H1 (cell line): ENCODE measurements around the gene GRAMD2A. TPM values are rescaled to one million over a fixed set of nuclear protein-coding genes. Genes with fewer than 3 reads are reported as not detected.

Experiments used
- CTCF ChIA-PET: fragments of 300-600 bp; sonication (Branson Sonifier 250); formaldehyde crosslinking; loops from one replicate; lab custom pipeline; 2021; ENCODE audit not compliant: partially characterized antibody; lab: Charles Lee
- POLR2A ChIA-PET: fragments of 300-600 bp; sonication (Branson Sonifier 250); formaldehyde crosslinking; loops from one replicate; lab custom pipeline; 2021; ENCODE audit warnings: inconsistent platforms; ENCODE audit not compliant: partially characterized antibody; lab: Charles Lee
- DNase-seq, 2 experiments: peaks; one replicate each; pipeline versions ENCODE4 v3.0.0 to v3.0.0-alpha.2; 2010 to 2022; ENCODE audit warnings: low spot score in 2 of 2, low read depth in 1 of 2, mixed read lengths in 1 of 2
- FAIRE-seq: peaks from 2 replicates; lab custom pipeline; 2011; peaks lifted over from hg19 to GRCh38; lab: Jason Lieb, UNC
- H2AFZ ChIP-seq: 2 replicates; pipeline ENCODE4 v1.8.1; 2012; ENCODE audit warnings: low read length, inconsistent platforms
- H2AK5ac ChIP-seq: 2 replicates; pipeline ENCODE4 v1.6.1; 2013; ENCODE audit warnings: low read depth, low read length
- H2BK120ac ChIP-seq: replicated peaks from 2 replicates; pipeline ENCODE3; 2013; ENCODE audit warnings: low read depth, low read length, inconsistent platforms
- H2BK12ac ChIP-seq: 2 replicates; pipeline ENCODE4 v1.6.1; 2013; ENCODE audit warnings: low read depth, low read length
- H2BK15ac ChIP-seq: 2 replicates; pipeline ENCODE4 v1.6.1; 2013; ENCODE audit warnings: low read length
- H2BK20ac ChIP-seq: 2 replicates; pipeline ENCODE4 v1.6.1; 2013; ENCODE audit warnings: low read length
- H2BK5ac ChIP-seq: 2 replicates; pipeline ENCODE4 v1.6.1; 2013; ENCODE audit warnings: low read depth, low read length
- H3K14ac ChIP-seq: 2 replicates; pipeline ENCODE4 v1.6.1; 2013; ENCODE audit warnings: inconsistent platforms; ENCODE audit not compliant: insufficient read length
- H3K18ac ChIP-seq: 2 replicates; pipeline ENCODE4 v1.6.1; 2013; ENCODE audit warnings: low read length; ENCODE audit errors: extremely low read depth
- H3K23ac ChIP-seq: 2 replicates; pipeline ENCODE4 v1.6.1; 2013; ENCODE audit warnings: inconsistent platforms; ENCODE audit not compliant: insufficient read length
- H3K23me2 ChIP-seq: 2 replicates; pipeline ENCODE4 v1.6.1; 2013; ENCODE audit warnings: low read depth, low read length
- H3K27ac ChIP-seq: 2 replicates; pipeline ENCODE4 v1.6.1; 2011; ENCODE audit warnings: low read depth, low read length, inconsistent platforms
- H3K27me3 ChIP-seq, 4 experiments: replicated peaks in 1 of 4; 1 replicate in 1 of 4; 2 replicates in 3 of 4; pipeline versions ENCODE4 v1.6.1 to v1.8.1; 2011 to 2013; ENCODE audit warnings: low read length in 3 of 4, mild to moderate bottlenecking in 3 of 4, inconsistent platforms in 2 of 4, mixed read lengths in 2 of 4, moderate library complexity in 1 of 4; ENCODE audit not compliant: control insufficient read depth in 3 of 4, insufficient read depth in 3 of 4; ENCODE audit errors: extremely low read depth in 1 of 4
- H3K36me3 ChIP-seq, 4 experiments: 2 replicates each; pipeline versions ENCODE4 v1.6.1 to v1.8.1; 2011 to 2013; ENCODE audit warnings: mild to moderate bottlenecking in 4 of 4, low read length in 3 of 4, moderate library complexity in 2 of 4, control low read depth in 1 of 4, inconsistent platforms in 1 of 4; ENCODE audit not compliant: insufficient read depth in 4 of 4, control insufficient read depth in 2 of 4
- H3K4ac ChIP-seq: replicated peaks from 2 replicates; pipeline ENCODE3; 2013; ENCODE audit warnings: low read length, low read depth, mixed read lengths, inconsistent platforms; ENCODE audit not compliant: insufficient read length
- H3K4me1 ChIP-seq, 4 experiments: replicated peaks in 1 of 4; 1 replicate in 1 of 4; 2 replicates in 3 of 4; pipeline versions ENCODE4 v1.6.1 to v1.8.1; 2011 to 2013; ENCODE audit warnings: low read length in 3 of 4, inconsistent platforms in 2 of 4, mixed read lengths in 1 of 4; ENCODE audit not compliant: insufficient read depth in 4 of 4, control insufficient read depth in 3 of 4
- H3K4me2 ChIP-seq, 2 experiments: 2 replicates each; pipeline versions ENCODE4 v1.6.1 to v1.8.1; 2011 to 2013; ENCODE audit warnings: low read depth in 2 of 2, low read length in 2 of 2, control low read depth in 1 of 2, inconsistent platforms in 1 of 2, mild to moderate bottlenecking in 1 of 2; ENCODE audit not compliant: insufficient read depth in 1 of 2
- H3K4me3 ChIP-seq, 4 experiments: fragments of 200-600, 300-600 bp in 1 of 4; sonication (generic), shearing (Covaris generic), sonication (Bioruptor Twin) in 1 of 4; 2 replicates each; pipeline versions ENCODE4 v1.5.1 to v1.8.1; 2011 to 2016; ENCODE audit warnings: low read length in 4 of 4, low read depth in 3 of 4, control low read depth in 2 of 4, inconsistent platforms in 2 of 4, mild to moderate bottlenecking in 2 of 4, mixed read lengths in 1 of 4, moderate library complexity in 1 of 4; ENCODE audit not compliant: insufficient read depth in 2 of 4; ENCODE audit errors: extremely low read depth in 1 of 4
- H3K56ac ChIP-seq: replicated peaks from 2 replicates; pipeline ENCODE3; 2013; ENCODE audit warnings: low read depth, mild to moderate bottlenecking, mixed read lengths, low read length, inconsistent platforms; ENCODE audit not compliant: insufficient read length
- H3K79me1 ChIP-seq: 2 replicates; pipeline ENCODE4 v1.6.1; 2013; ENCODE audit warnings: low read depth, low read length, control low read depth
- H3K79me2 ChIP-seq, 2 experiments: 2 replicates each; pipeline versions ENCODE4 v1.6.1 to v1.8.1; 2012 to 2013; ENCODE audit warnings: low read length in 2 of 2, mild to moderate bottlenecking in 2 of 2, inconsistent platforms in 1 of 2; ENCODE audit not compliant: insufficient read depth in 2 of 2, control insufficient read depth in 1 of 2
- H3K9ac ChIP-seq, 4 experiments: replicated peaks in 1 of 4; 1 replicate in 1 of 4; 2 replicates in 3 of 4; pipeline versions ENCODE4 v1.6.1 to v1.8.1; 2011 to 2013; ENCODE audit warnings: low read depth in 3 of 4, low read length in 3 of 4, control low read depth in 2 of 4, mild to moderate bottlenecking in 2 of 4, moderate library complexity in 2 of 4, inconsistent platforms in 1 of 4; ENCODE audit errors: extremely low read depth in 1 of 4
- H3K9me3 ChIP-seq, 2 experiments: 2 replicates each; pipeline versions ENCODE4 v1.6.1 to v1.8.1; 2012 to 2013; ENCODE audit warnings: mild to moderate bottlenecking in 2 of 2, moderate library complexity in 2 of 2, control low read depth in 1 of 2, inconsistent platforms in 1 of 2, low read depth in 1 of 2, low read length in 1 of 2, mixed read lengths in 1 of 2; ENCODE audit not compliant: insufficient read depth in 2 of 2
- H4K20me1 ChIP-seq, 2 experiments: replicated peaks in 1 of 2; 2 replicates each; pipeline versions ENCODE3 to v1.8.1; 2011 to 2013; ENCODE audit warnings: inconsistent platforms in 2 of 2, low read length in 2 of 2, mild to moderate bottlenecking in 1 of 2; ENCODE audit not compliant: insufficient read depth in 2 of 2, control insufficient read depth in 1 of 2
- H4K5ac ChIP-seq: 2 replicates; pipeline ENCODE4 v1.6.1; 2013; ENCODE audit warnings: low read length, low read depth, mixed read lengths, inconsistent platforms; ENCODE audit not compliant: insufficient read length
- H4K8ac ChIP-seq: 2 replicates; pipeline ENCODE4 v1.8.0; 2013; ENCODE audit warnings: mild to moderate bottlenecking, moderate library complexity, low read length, inconsistent platforms; ENCODE audit not compliant: insufficient read depth; ENCODE audit errors: extremely low read depth
- H4K91ac ChIP-seq: replicated peaks from 2 replicates; pipeline ENCODE3; 2013; ENCODE audit warnings: low read length, mixed read lengths, inconsistent platforms; ENCODE audit not compliant: insufficient read length
- ASH2L ChIP-seq: fragments of 200-600, 300-600 bp; sonication (generic); IDR thresholded peaks from one replicate; pipeline ENCODE4 v1.7.1; 2017; ENCODE audit warnings: low read length
- ATF3 ChIP-seq: IDR thresholded peaks from 2 replicates; pipeline ENCODE4 v1.6.1; 2011; ENCODE audit warnings: low read depth, mild to moderate bottlenecking, low read length; ENCODE audit not compliant: insufficient read depth
- BACH1 ChIP-seq: IDR thresholded peaks from 2 replicates; pipeline ENCODE4 v1.6.1; 2012; ENCODE audit warnings: low read length, improper control_type of control experiment
- BCL11A ChIP-seq, 2 experiments: IDR thresholded peaks; one replicate each; pipeline ENCODE4 v1.6.1; 2011; ENCODE audit warnings: low read depth in 2 of 2, low read length in 2 of 2, mild to moderate bottlenecking in 2 of 2
- BRCA1 ChIP-seq: IDR thresholded peaks from 2 replicates; pipeline ENCODE4 v1.6.1; 2012; ENCODE audit warnings: low read depth, low read length, improper control_type of control experiment
- EGR1 ChIP-seq: IDR thresholded peaks from 2 replicates; pipeline ENCODE4 v1.6.1; 2011; ENCODE audit warnings: low read depth, low read length, borderline replicate concordance
- HDAC2 ChIP-seq, 2 experiments: fragments of 300-600 bp in 1 of 2; sonication (generic) in 1 of 2; IDR thresholded peaks; 2 replicates each; pipeline ENCODE4 v1.6.1; 2011 to 2012; ENCODE audit warnings: low read depth in 2 of 2, low read length in 2 of 2, mild to moderate bottlenecking in 2 of 2, moderate library complexity in 2 of 2, borderline replicate concordance in 1 of 2, inconsistent platforms in 1 of 2
- HDAC6 ChIP-seq: IDR thresholded peaks from one replicate; pipeline ENCODE4 v1.7.1; 2012; ENCODE audit warnings: low read depth, mild to moderate bottlenecking, inconsistent platforms, low read length, moderate library complexity
- RAD21 ChIP-seq, 2 experiments: IDR thresholded peaks in 1 of 2; conservative IDR thresholded peaks in 1 of 2; 2 replicates each; pipeline ENCODE4 v1.6.1; 2011; ENCODE audit warnings: low read depth in 2 of 2, low read length in 2 of 2, improper control_type of control experiment in 1 of 2, inconsistent platforms in 1 of 2, mild to moderate bottlenecking in 1 of 2, moderate library complexity in 1 of 2
- RFX5 ChIP-seq: IDR thresholded peaks from 2 replicates; pipeline ENCODE4 v1.6.1; 2011; ENCODE audit warnings: low read depth, low read length, improper control_type of control experiment, borderline replicate concordance
- SIRT6 ChIP-seq: IDR thresholded peaks from one replicate; pipeline ENCODE4 v1.7.1; 2012; ENCODE audit warnings: low read length, inconsistent platforms
- SP1 ChIP-seq: IDR thresholded peaks from 2 replicates; pipeline ENCODE4 v1.6.1; 2011; ENCODE audit warnings: low read depth, low read length
- SP2 ChIP-seq: IDR thresholded peaks from 2 replicates; pipeline ENCODE4 v1.6.1; 2012; ENCODE audit warnings: mild to moderate bottlenecking, low read length, inconsistent platforms
- SRF ChIP-seq: IDR thresholded peaks from 2 replicates; pipeline ENCODE4 v1.6.1; 2011; ENCODE audit warnings: mild to moderate bottlenecking, low read depth, low read length, moderate library complexity
- TEAD4 ChIP-seq: IDR thresholded peaks from 2 replicates; pipeline ENCODE4 v1.6.1; 2012; ENCODE audit warnings: low read depth, low read length, inconsistent platforms, mixed read lengths
- WGBS, 2 experiments: shearing (Covaris generic) in 1 of 2; methylation state at CpG; one replicate each; pipeline versions ENCODE4 v1.1.6 to v1.1.7; 2013 to 2015; ENCODE audit warnings: low lambda C conversion rate in 2 of 2, mixed read lengths in 2 of 2, inconsistent platforms in 1 of 2, low coverage in 1 of 2, missing lambda C conversion rate in 1 of 2; ENCODE audit not compliant: insufficient replicate concordance in 2 of 2, insufficient coverage in 1 of 2, insufficient read length in 1 of 2; ENCODE audit errors: extremely low coverage in 1 of 2, missing lambda C conversion rate in 1 of 2; 5-methylcytosine and 5-hydroxymethylcytosine counted together
- polyA plus RNA-seq, 7 experiments: library from polyadenylated mRNA; depleted of rRNA in 3 of 7; stranded (reverse) in 5 of 7; unstranded in 2 of 7; fragments of >200 nt in 5 of 7; fragments of 200-250 nt in 2 of 7; gene quantifications; 1 replicate in 5 of 7; 2 replicates in 1 of 7; 4 replicates in 1 of 7; pipeline versions ENCODE4 v1.2.1 to v1.2.3, GENCODE V29; 2011 to 2013; ENCODE audit warnings: missing spikeins in 2 of 7, mixed read lengths in 2 of 7
- total RNA-seq: library from RNA; stranded (reverse); fragmentation: NEBNext Ultra II Directional; extraction: Animal tissue kit (Norgen Biotek cat#: 25700); gene quantifications from 2 replicates; pipeline ENCODE4 v1.2.1, GENCODE V29; 2021

Gene GRAMD2A
- total and polyA plus RNA-seq, 2 of the 8 experiments (the other 6 are each of a cell fraction or from before 2014, with no cell fraction given), result 0.57 to 1.5 TPM

- 85% methylated on average over 7 of the region's 7 CpGs; no CpG with 5 or more reads in 1 of the 2 experiments for WGBS, 2 experiments
- TF ChIP-seq TEAD4 (no peak), RAD21 (IDR thresholded peaks at IDR 0.05 in 1 of 2, conservative IDR thresholded peaks at IDR 0.05 in 1 of 2; ENCODE audit: low read depth in 2 of 2, low read length in 2 of 2) (no peak), HDAC6 (no peak), HDAC2 (IDR thresholded peaks at IDR 0.05; ENCODE audit: borderline replicate concordance in 1 of 2, low read depth in 2 of 2, low read length in 2 of 2) (no peak), SIRT6 (no peak), ASH2L (no peak), ATF3 (no peak), SRF (no peak), RFX5 (no peak), BRCA1 (no peak), SP2 (no peak), BACH1 (no peak), BCL11A (IDR thresholded peaks at IDR 0.05; ENCODE audit: low read depth in 2 of 2, low read length in 2 of 2) (no peak), SP1 (no peak), EGR1 (no peak)
These were observed 26.9 kb downstream of the GRAMD2A start for GRCh38 chr15:72170691-72171090.

More at GRCh38 chr15:72170691-72171090, 26.9 kb downstream of the GRAMD2A start:
- H2AFZ ChIP-seq, result no peak overlapping the region
- H3K18ac ChIP-seq, result no peak overlapping the region
- H3K4me1 ChIP-seq, result peaks cover 0 to 8% (median 2%) of the 10 kb centered on the region in 4 experiments; a peak in 3 of 7 replicates
- no peak overlapping the region for H2BK120ac ChIP-seq
- no peak overlapping the region for H2BK12ac ChIP-seq
- H3K4me2 ChIP-seq, result no peak overlapping the region
- H2BK20ac ChIP-seq, result no peak overlapping the region
- no peaks in the 10 kb centered on the region for H4K20me1 ChIP-seq
- no peak overlapping the region for H2AK5ac ChIP-seq
- no peak overlapping the region for H3K23ac ChIP-seq
- ChIA-PET CTCF (interaction anchor here (1.0 to 1.5 kb wide), 2 partner anchors 11 to 14 kb away, joined by 3 to 4 read pairs; no protein-coding TSS in a partner anchor), POLR2A (interaction anchor here (1.3 kb wide), 1 partner anchor 27 kb away, joined by 4 read pairs; the partner anchor contains the start of gene GRAMD2A)
- H3K27ac ChIP-seq, result no peak overlapping the region
- no peak overlapping the region for H3K14ac ChIP-seq
- H3K36me3 ChIP-seq, result no peaks in the 10 kb centered on the region
- H3K79me2 ChIP-seq, result no peaks in the 10 kb centered on the region
- no peak overlapping the region for H4K91ac ChIP-seq
- no peak overlapping the region for H2BK15ac ChIP-seq
- H3K79me1 ChIP-seq, result no peaks in the 10 kb centered on the region
- H3K9ac ChIP-seq, result no peak overlapping the region
- no peak for DNase-seq
- no peak for FAIRE-seq
- no peak overlapping the region for H3K4me3 ChIP-seq
- no peaks in the 10 kb centered on the region for H3K23me2 ChIP-seq
- H3K4ac ChIP-seq, result no peak overlapping the region
- no peak overlapping the region for H2BK5ac ChIP-seq
- no peak overlapping the region; the same call in 1 of the 2 replicates for H4K8ac ChIP-seq
- H3K27me3 ChIP-seq, result no peaks in the 10 kb centered on the region
- no peaks in the 10 kb centered on the region for H3K9me3 ChIP-seq
- H4K5ac ChIP-seq, result no peak overlapping the region
- no peak overlapping the region for H3K56ac ChIP-seq
